H54 (cell line): ENCODE measurements around the gene TMEM52.
"Not testable (repeated sequence)": the region's sequence is repeated elsewhere in the genome, so short reads cannot be mapped to it uniquely, and the experiment has no call there.

Experiments
- DNase-seq: peaks from one replicate; pipeline ENCODE4 v3.0.0; 2011; ENCODE audit warnings: low spot score, mixed read lengths; ENCODE audit not compliant: insufficient read length
- FAIRE-seq: peaks from 3 replicates; lab custom pipeline; 2011; peaks lifted over from hg19 to GRCh38; lab: Jason Lieb, UNC
- POLR2A ChIP-seq: IDR thresholded peaks from 2 replicates; pipeline ENCODE4 v1.6.1; 2011; ENCODE audit warnings: low read depth, mild to moderate bottlenecking, low read length

TMEM52 gene

GRCh38 chr1:1941868-1942752, 23.0 kb upstream of the TMEM52 start:
- no peak for FAIRE-seq
- TF ChIP-seq POLR2A = no peak
- no peak for DNase-seq

- TF ChIP-seq POLR2A = no peak
- no peak for FAIRE-seq
- DNase-seq = no peak
Observed at GRCh38 chr1:1941211-1941841, 22.2 kb upstream of the TMEM52 start.

- DNase-seq (no peak), FAIRE-seq (no peak)
- TF ChIP-seq POLR2A = no peak
Observed at GRCh38 chr1:1940123-1940425, 21.0 kb upstream of the TMEM52 start.

GRCh38 chr1:1939296-1940122, 20.4 kb upstream of the TMEM52 start:
- TF ChIP-seq POLR2A = no peak
- FAIRE-seq (no peak), DNase-seq (no peak)

- DNase-seq (no peak), FAIRE-seq (no peak)
- no peak for TF ChIP-seq POLR2A
Observed at GRCh38 chr1:1938613-1939295, 19.7 kb upstream of the TMEM52 start.

GRCh38 chr1:1938276-1938573, 19.1 kb upstream of the TMEM52 start:
- no peak for TF ChIP-seq POLR2A
- FAIRE-seq (no peak), DNase-seq (no peak)

- FAIRE-seq (no peak), DNase-seq (no peak)
- TF ChIP-seq POLR2A = no peak
Observed at GRCh38 chr1:1937549-1938275, 18.6 kb upstream of the TMEM52 start.

- no peak for TF ChIP-seq POLR2A
- DNase-seq (no peak), FAIRE-seq (no peak)
Observed at GRCh38 chr1:1937061-1937460, 18.0 kb upstream of the TMEM52 start.

- DNase-seq, FAIRE-seq: not testable (repeated sequence)
Observed at GRCh38 chr1:1934848-1935247, 15.8 kb upstream of the TMEM52 start.

- FAIRE-seq (no peak), DNase-seq (no peak)
- TF ChIP-seq POLR2A = no peak
Observed at GRCh38 chr1:1929639-1930545, 10.8 kb upstream of the TMEM52 start.

- TF ChIP-seq POLR2A = no peak
- FAIRE-seq (no peak), DNase-seq (no peak)
Observed at GRCh38 chr1:1929102-1929638, 10.1 kb upstream of the TMEM52 start.
